K562 (cell line): ENCODE measurements around the gene ANAPC16. TPM values are rescaled to one million over a fixed set of nuclear protein-coding genes. Genes with fewer than 3 reads are reported as not detected.

Experiments used
- ATAC-seq: fragments of 200-7000 bp; cut with Tn5 transposase; 3 replicates; pipeline ENCODE4 v1.9.1; 2020; ENCODE audit warnings: moderate library complexity
- BruUV-seq: library from RNA; stranded (reverse); fragments of 400-500 nt; replicated peaks from 2 replicates; lab custom pipeline; 2021; lab: Mats Ljungman, UMichigan
- CTCF ChIA-PET: fragments of 300-600 bp; formaldehyde crosslinking; extraction: SDS; loops from one replicate; lab custom pipeline; 2021; ENCODE audit warnings: low intra/inter-chr PET ratio; lab: Yijun Ruan, JAX
- POLR2A ChIA-PET: fragments of 300-600, 350-650 bp; sonication (Branson Sonifier 250); formaldehyde crosslinking; extraction: SDS; loops from one replicate; lab custom pipeline; 2021; ENCODE audit warnings: antibody characterized with exemption, inconsistent platforms; lab: Yijun Ruan, JAX
- DNase-seq, 4 experiments: peaks; one replicate each; pipeline versions ENCODE4 v3.0.0 to v3.0.0-alpha.2; 2011 to 2018; ENCODE audit warnings: low spot score in 3 of 4, mixed read lengths in 3 of 4; ENCODE audit errors: extremely low read depth in 1 of 4
- FAIRE-seq: peaks from 2 replicates; lab custom pipeline; 2011; peaks lifted over from hg19 to GRCh38; lab: Jason Lieb, UNC
- H2AFZ ChIP-seq: 2 replicates; pipeline ENCODE4 v1.6.0; 2011; ENCODE audit warnings: low read depth, low read length, control low read depth, inconsistent platforms
- H3K27ac ChIP-seq: fragments of 200-600 bp; 3 replicates; pipeline ENCODE4 v1.8.0; 2011; ENCODE audit warnings: low read depth, mild to moderate bottlenecking, control low read depth, inconsistent platforms, low read length, moderate library complexity, mixed read lengths; ENCODE audit errors: extremely low read depth
- H3K27me3 ChIP-seq, 2 experiments: fragments of 300-600 bp in 1 of 2; 2 replicates in 1 of 2; 3 replicates in 1 of 2; pipeline versions ENCODE4 v1.6.0 to v1.8.0; 2011; ENCODE audit warnings: inconsistent platforms in 2 of 2, low read length in 2 of 2, mild to moderate bottlenecking in 1 of 2, mixed read lengths in 1 of 2, moderate library complexity in 1 of 2; ENCODE audit not compliant: control insufficient read depth in 2 of 2, insufficient read depth in 2 of 2
- H3K36me3 ChIP-seq: fragments of 300-600 bp; 3 replicates; pipeline ENCODE4 v1.8.0; 2011; ENCODE audit warnings: mild to moderate bottlenecking, low read length, inconsistent platforms; ENCODE audit not compliant: control insufficient read depth, insufficient read depth
- H3K4me1 ChIP-seq, 2 experiments: fragments of 200-600 bp in 1 of 2; replicated peaks in 1 of 2; 2 replicates in 1 of 2; 3 replicates in 1 of 2; pipeline versions ENCODE4 v1.5.1 to v1.8.0; 2011; ENCODE audit warnings: inconsistent platforms in 2 of 2, low read length in 2 of 2, mild to moderate bottlenecking in 1 of 2, mixed read lengths in 1 of 2, moderate library complexity in 1 of 2; ENCODE audit not compliant: control insufficient read depth in 2 of 2, insufficient read depth in 2 of 2
- H3K4me2 ChIP-seq: 2 replicates; pipeline ENCODE4 v1.6.1; 2011; ENCODE audit warnings: low read length, control low read depth, inconsistent platforms, mixed read lengths; ENCODE audit not compliant: insufficient read depth
- H3K4me3 ChIP-seq: fragments of 200-600 bp; sonication (generic), shearing (Covaris generic); 2 replicates; pipeline ENCODE4 v1.5.1; 2016; ENCODE audit warnings: control low read depth, inconsistent platforms
- H3K79me2 ChIP-seq: fragments of 200-600 bp; 3 replicates; pipeline ENCODE4 v1.8.0; 2011; ENCODE audit warnings: low read length, inconsistent platforms; ENCODE audit not compliant: control insufficient read depth, insufficient read depth
- H3K9ac ChIP-seq, 2 experiments: 2 replicates each; pipeline versions ENCODE4 v1.6.0 to v1.6.1; 2011; ENCODE audit warnings: low read depth in 2 of 2, low read length in 2 of 2, control low read depth in 1 of 2, inconsistent platforms in 1 of 2, mild to moderate bottlenecking in 1 of 2, mixed read lengths in 1 of 2; ENCODE audit not compliant: insufficient read depth in 1 of 2
- H3K9me1 ChIP-seq: one replicate; pipeline ENCODE4 v1.6.0; 2011; ENCODE audit warnings: inconsistent platforms, mild to moderate bottlenecking, low read length, moderate library complexity; ENCODE audit not compliant: control insufficient read depth, insufficient read depth
- H3K9me3 ChIP-seq: replicated peaks from 2 replicates; pipeline ENCODE4 v1.5.1; 2011; ENCODE audit warnings: low read depth, low read length, inconsistent platforms; ENCODE audit not compliant: control insufficient read depth, insufficient read depth
- H4K20me1 ChIP-seq: replicated peaks from 2 replicates; pipeline ENCODE4 v1.6.1; 2011; ENCODE audit warnings: low read length, inconsistent platforms, mixed read lengths; ENCODE audit not compliant: control insufficient read depth, insufficient read depth
- ESRRB ChIP-seq: fragments of 250-450 bp; sonication (Bioruptor Pico); IDR thresholded peaks from 2 replicates; pipeline ENCODE4 v1.5.0; 2020; ENCODE audit warnings: mild to moderate bottlenecking, moderate library complexity, borderline replicate concordance
- HIVEP1 ChIP-seq: fragments of 250-450 bp; sonication (Bioruptor Pico); IDR thresholded peaks from 2 replicates; pipeline ENCODE4 v1.4.0; 2020; ENCODE audit warnings: mild to moderate bottlenecking
- HMGN3 ChIP-seq: IDR thresholded peaks from 2 replicates; pipeline ENCODE4 v1.6.1; 2011; ENCODE audit warnings: borderline replicate concordance, low read depth, mild to moderate bottlenecking, mixed read lengths, low read length; ENCODE audit not compliant: insufficient read length; ENCODE audit errors: extremely low read depth
- KAT2B ChIP-seq: IDR thresholded peaks from one replicate; pipeline ENCODE4 v1.6.1; 2012; ENCODE audit warnings: low read depth, mild to moderate bottlenecking, control low read depth, inconsistent platforms, low read length, moderate library complexity
- MECOM ChIP-seq: fragments of 250-450 bp; sonication (Bioruptor Pico); IDR thresholded peaks from 2 replicates; pipeline ENCODE4 v1.8.0; 2022; ENCODE audit warnings: inconsistent platforms
- MLX ChIP-seq, 2 experiments: fragments of 450-650 bp in 1 of 2; sonication (generic) in 1 of 2; formaldehyde crosslinking; conservative IDR thresholded peaks; 2 replicates each; pipeline versions ENCODE4 v1.4.0 to v1.8.1; 2020 to 2022; ENCODE audit warnings: mild to moderate bottlenecking in 1 of 2, missing genetic modification reagents in 1 of 2
- NONO ChIP-seq, 2 experiments: fragments of 200-400 bp in 1 of 2; fragments of 450-650 bp in 1 of 2; formaldehyde crosslinking in 1 of 2; IDR thresholded peaks; 2 replicates each; pipeline ENCODE4 v1.6.1; 2017; ENCODE audit warnings: low read depth in 2 of 2, mild to moderate bottlenecking in 2 of 2, moderate library complexity in 2 of 2, low read length in 1 of 2
- PCBP2 ChIP-seq: fragments of 200-400 bp; formaldehyde crosslinking; IDR thresholded peaks from 2 replicates; pipeline ENCODE4 v1.6.1; 2018; ENCODE audit warnings: low read length, low read depth, mild to moderate bottlenecking, moderate library complexity; ENCODE audit not compliant: poor library complexity, severe bottlenecking
- PHB ChIP-seq: fragments of 250-450 bp; sonication (Bioruptor Pico); IDR thresholded peaks from 2 replicates; pipeline ENCODE4 v1.5.0; 2021
- PKNOX1 ChIP-seq: fragments of 450-650 bp; IDR thresholded peaks from 2 replicates; pipeline ENCODE4 v1.6.1; 2016
- POLR2A ChIP-seq: fragments of 450-650 bp; conservative IDR thresholded peaks from 2 replicates; pipeline ENCODE4 v1.6.1; 2016
- SP2 ChIP-seq: IDR thresholded peaks from 2 replicates; pipeline ENCODE4 v1.6.1; 2011; ENCODE audit warnings: mild to moderate bottlenecking, low read depth, low read length, moderate library complexity; ENCODE audit not compliant: poor library complexity, severe bottlenecking; ENCODE audit errors: extremely low read depth
- ZNF224 ChIP-seq: sonication (generic); formaldehyde crosslinking; IDR thresholded peaks from 2 replicates; pipeline ENCODE4 v1.8.0; 2022; ENCODE audit warnings: mild to moderate bottlenecking, missing genetic modification reagents
- WGBS: fragments of 100-300 bp; shearing (Covaris generic); methylation state at CpG from one replicate; pipeline ENCODE4 v1.1.6; 2016; ENCODE audit warnings: low coverage, mixed read lengths; ENCODE audit not compliant: insufficient coverage; ENCODE audit errors: missing lambda C conversion rate; 5-methylcytosine and 5-hydroxymethylcytosine counted together
- in situ Hi-C: fragments of 300-500 bp; cut with MboI; formaldehyde crosslinking; loops from 4 replicates; pipeline ENCODE4 v1.15.0; 2018; ENCODE audit warnings: inconsistent platforms, mixed read lengths
- intact Hi-C: fragments of 100-400 bp; cut with micrococcal nuclease; formaldehyde crosslinking; loops from 2 replicates; pipeline ENCODE4 v1.14.2; 2022
- polyA plus RNA-seq, 8 experiments: library from polyadenylated mRNA; depleted of rRNA in 4 of 8; stranded (reverse) in 5 of 8; unstranded in 3 of 8; fragments of >200 nt; fragmentation: Nextera tagmentation in 2 of 8; fragmentation: Illumina TruSeq in 1 of 8; extraction: Ambion mirVana in 2 of 8; extraction: Trizol in 1 of 8; gene quantifications; 2 replicates each; pipeline versions ENCODE4 v1.2.1 to v1.2.3, GENCODE V29; 2011 to 2014; ENCODE audit warnings: inconsistent platforms in 1 of 8, missing spikeins in 1 of 8
- total RNA-seq, 7 experiments: library from RNA; depleted of rRNA in 6 of 7; stranded (reverse); fragments of >200 nt in 6 of 7; fragmentation: Illumina TruSeq in 2 of 7; extraction: Trizol in 2 of 7; gene quantifications; 2 replicates each; pipeline versions ENCODE4 v1.2.1 to v1.2.3, GENCODE V29; 2011 to 2021; ENCODE audit warnings: low replicate concordance in 1 of 7

Gene ANAPC16
- total and polyA plus RNA-seq, 9 of the 15 experiments (the other 6 are each of a cell fraction or from before 2014, with no cell fraction given) = 42.6 to 208 (median 108) TPM

- 76% methylated on average over 13 of the region's 13 CpGs for WGBS
- H3K36me3 ChIP-seq = peaks cover 20% of the 10 kb centered on the region
- ChIA-PET POLR2A (interaction anchor here (0.8 to 3.4 kb wide), 10 partner anchors 8 to 37 kb away, joined by 3 to 19 read pairs (median 5); partner anchors contain the start of genes ANAPC16 and ASCC1), CTCF (no interaction called here)
- in situ Hi-C loops (no loop called here), intact Hi-C loops (no loop called here)
- no peak overlapping the region for H3K4me2 ChIP-seq
- H3K4me3 ChIP-seq = no peak overlapping the region
- no peaks in the 10 kb centered on the region for H4K20me1 ChIP-seq
- DNase-seq = no peak
- no peaks in the 10 kb centered on the region for H3K9me3 ChIP-seq
- no peaks in the 10 kb centered on the region for H3K79me2 ChIP-seq
- H3K27me3 ChIP-seq = no peaks in the 10 kb centered on the region
- peaks cover 0 to 4% of the 10 kb centered on the region in 2 experiments; a peak in 4 of 5 replicates for H3K4me1 ChIP-seq
- BruUV-seq = no TSS peak
- 0 out of 2 replicates have a peak, but pooled peaks have one; percentile 20 for TF ChIP-seq PKNOX1
- TF ChIP-seq ZNF224 (CRISPR knock-in tag) = no peak
- no peak overlapping the region; the same call in 2 of the 3 replicates for H3K27ac ChIP-seq
- no peak for ATAC-seq
- FAIRE-seq = no peak
- no peak overlapping the region for H2AFZ ChIP-seq
- H3K9me1 ChIP-seq = no peaks in the 10 kb centered on the region
- H3K9ac ChIP-seq = peak overlapping the region in 1 of 2 experiments; percentile 56; a peak in 1 of 4 replicates
Observed at GRCh38 chr10:72238392-72239175, 22.8 kb downstream of the ANAPC16 start.

- Histone ChIP-seq H3K9me3 (no peaks in the 10 kb centered on the region), H3K4me1 (peaks cover 7 to 12% of the 10 kb centered on the region in 2 experiments), H3K4me2 (no peak overlapping the region), H3K9me1 (no peaks in the 10 kb centered on the region), H3K27ac (no peak overlapping the region), H3K36me3 (peaks cover 16% of the 10 kb centered on the region), H3K9ac (no peak overlapping the region), H3K27me3 (no peaks in the 10 kb centered on the region), H3K4me3 (no peak overlapping the region), H4K20me1 (no peaks in the 10 kb centered on the region), H3K79me2 (no peaks in the 10 kb centered on the region), H2AFZ (no peak overlapping the region)
- CTCF ChIA-PET = no interaction called here
- no peak for ATAC-seq
- 86% methylated on average over 1 of the region's 1 CpG for WGBS
- DNase-seq = no peak
- no peak for FAIRE-seq
- BruUV-seq = no TSS peak
- in situ Hi-C loops = no loop called here
- POLR2A ChIA-PET = interaction anchor here (3.2 to 3.4 kb wide), 2 partner anchors 7 to 14 kb away, joined by 15 to 19 read pairs; no protein-coding TSS in a partner anchor
- intact Hi-C loops = no loop called here
- TF ChIP-seq MLX (CRISPR knock-in tag; conservative IDR thresholded peaks at IDR 0.05) (no peak), HIVEP1 (CRISPR knock-in tag) (no peak), ESRRB (CRISPR knock-in tag) (no peak), SP2 (no peak), NONO (IDR thresholded peaks at IDR 0.05; ENCODE audit: low read depth in 2 of 2, low read length in 1 of 2) (no peak), PCBP2 (no peak), PHB (CRISPR knock-in tag) (no peak), MECOM (CRISPR knock-in tag) (no peak), KAT2B (no peak), POLR2A (no peak), HMGN3 (no peak)
Observed at GRCh38 chr10:72239409-72239808, 23.6 kb downstream of the ANAPC16 start.
